ENCODE results near the gene MBTPS2.
"Not testable (repeated sequence)": the region's sequence is repeated elsewhere in the genome, so short reads cannot be mapped to it uniquely, and the experiment has no call there.

Gene MBTPS2

DNA sequence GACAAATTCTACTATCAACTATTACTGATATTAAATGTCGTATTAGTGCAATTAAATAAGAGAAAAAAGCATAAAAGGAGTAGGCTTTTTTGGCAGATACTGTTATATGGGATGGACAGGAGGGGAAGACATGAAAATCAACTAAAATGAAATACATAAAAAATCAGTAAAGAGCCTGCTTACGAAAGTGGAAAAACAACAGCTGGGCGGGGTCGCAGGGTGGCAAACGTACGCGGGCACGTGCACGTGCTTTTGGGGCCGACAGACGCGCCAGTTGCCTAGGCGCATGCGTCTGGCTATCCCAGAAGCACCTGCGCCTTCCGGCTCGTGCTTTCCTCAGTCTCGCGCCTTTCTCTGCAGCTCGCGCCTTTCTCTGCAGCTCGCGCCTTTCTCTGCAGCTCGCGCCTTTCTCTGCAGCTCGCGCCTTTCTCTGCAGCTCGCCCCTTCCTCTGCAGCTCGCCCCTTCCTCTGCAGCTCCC is 16.6 kb downstream of the MBTPS2 start, which contains the start of gene YY2:
YY2 (plus strand) TSS at position 51 of the 479 bp plus-strand sequence. CDS start 498 bp downstream, outside the sequence.
- no peak for DNase-seq

DNA sequence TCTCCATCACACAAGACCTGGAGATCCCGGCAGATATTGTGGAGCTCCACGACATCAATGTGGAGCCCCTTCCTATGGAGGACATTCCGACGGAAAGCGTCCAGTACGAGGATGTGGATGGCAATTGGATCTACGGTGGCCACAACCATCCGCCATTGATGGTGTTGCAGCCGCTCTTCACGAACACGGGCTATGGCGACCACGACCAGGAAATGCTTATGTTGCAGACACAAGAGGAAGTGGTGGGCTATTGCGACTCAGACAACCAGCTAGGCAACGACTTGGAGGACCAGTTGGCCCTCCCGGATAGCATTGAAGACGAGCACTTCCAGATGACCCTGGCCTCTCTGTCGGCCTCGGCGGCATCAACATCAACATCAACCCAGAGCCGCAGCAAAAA is 17.1 kb downstream of the MBTPS2 start:
- no peak for DNase-seq

DNA sequence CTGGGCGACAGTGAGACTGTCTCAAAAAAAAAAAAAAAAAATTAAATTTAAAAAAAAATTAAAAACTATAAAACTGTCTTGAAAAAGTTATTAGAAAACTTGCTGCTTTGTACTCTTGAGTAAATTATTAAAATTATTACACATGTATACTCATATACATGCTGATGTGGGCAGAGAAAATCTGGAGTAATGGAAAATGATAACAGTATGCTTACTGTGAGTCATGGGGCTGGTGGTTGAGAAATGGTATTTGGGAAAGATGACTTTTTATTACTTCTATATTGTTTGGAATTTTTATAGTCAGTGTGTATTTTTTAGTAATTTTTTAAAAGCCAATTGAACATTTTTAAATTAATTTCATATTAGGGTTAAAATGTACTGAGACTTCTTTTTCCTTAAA is 23.8 kb downstream of the MBTPS2 start:
- no peak for DNase-seq

DNA sequence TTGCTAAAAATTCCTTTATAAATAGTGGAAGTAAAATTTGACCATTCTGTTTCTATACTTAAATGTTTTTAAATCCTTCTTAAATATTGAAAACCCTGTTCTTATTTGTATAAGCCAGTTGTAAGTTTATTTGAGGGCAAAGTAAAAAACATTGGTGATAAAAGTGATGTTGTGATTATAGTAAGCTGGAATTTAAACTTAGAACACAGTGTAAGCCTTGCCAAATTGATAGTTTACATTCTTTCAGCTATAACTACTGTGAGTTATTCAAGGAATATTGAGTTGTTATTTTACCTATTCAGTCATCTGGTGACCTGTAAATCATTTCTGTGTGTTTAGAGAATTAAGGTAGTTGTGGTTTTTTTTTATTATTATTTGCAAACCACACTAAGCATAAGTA is 26.0 kb downstream of the MBTPS2 start:
- no peak for DNase-seq

DNA sequence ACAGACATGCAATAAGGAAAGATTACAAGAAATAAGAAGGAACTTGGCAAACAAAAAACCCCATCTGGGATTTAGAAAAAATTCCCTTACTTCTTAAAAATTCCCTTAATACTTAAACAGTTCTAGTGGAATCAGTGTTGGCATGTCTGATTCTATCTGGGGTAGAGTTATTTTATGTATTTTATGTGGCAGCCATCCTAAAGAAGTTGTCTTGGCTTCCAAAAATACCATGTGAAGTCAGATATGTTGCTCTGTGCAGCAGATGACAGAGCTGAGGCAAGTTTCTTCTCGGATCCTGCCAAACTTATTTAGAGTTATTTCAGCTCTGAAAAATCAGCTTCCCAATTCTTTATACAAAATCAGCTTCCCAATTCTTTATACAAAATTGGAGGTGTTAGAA is 31.1 kb downstream of the MBTPS2 start:
- no peak for DNase-seq

DNA sequence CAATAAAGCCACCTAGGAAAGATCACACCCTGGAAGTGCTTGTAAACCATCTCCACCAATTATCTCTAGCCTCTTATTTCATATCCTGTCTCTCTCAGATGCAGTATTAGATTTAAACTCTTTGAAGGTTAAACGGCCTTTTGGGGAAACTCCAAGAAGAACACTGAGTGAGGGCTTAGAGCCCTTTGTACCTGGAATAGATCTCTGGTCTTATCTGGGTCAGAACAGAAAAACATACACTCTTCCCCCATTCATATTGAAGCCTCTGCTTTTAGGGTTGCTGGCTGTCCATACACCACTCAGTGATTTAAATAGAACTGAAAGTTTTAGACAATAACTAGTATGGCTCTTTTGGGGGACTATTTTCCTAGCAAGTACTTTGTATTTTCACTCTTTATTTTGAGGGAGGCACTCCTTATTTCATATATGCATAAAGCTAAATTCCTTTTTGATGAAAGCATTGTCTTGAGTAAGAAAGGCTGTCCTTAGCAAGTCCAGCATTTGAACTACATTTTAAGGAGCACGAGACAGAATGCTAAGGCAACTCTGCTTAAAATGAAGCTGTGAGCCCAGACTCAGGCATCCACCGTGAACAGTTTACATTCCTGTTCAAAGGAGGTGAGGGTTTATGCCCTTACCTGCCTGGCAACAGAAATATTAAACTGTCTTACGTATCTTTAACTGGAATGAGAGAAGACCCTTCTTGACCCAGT is 33.8 kb downstream of the MBTPS2 start:
- DNase-seq: no peak

DNA sequence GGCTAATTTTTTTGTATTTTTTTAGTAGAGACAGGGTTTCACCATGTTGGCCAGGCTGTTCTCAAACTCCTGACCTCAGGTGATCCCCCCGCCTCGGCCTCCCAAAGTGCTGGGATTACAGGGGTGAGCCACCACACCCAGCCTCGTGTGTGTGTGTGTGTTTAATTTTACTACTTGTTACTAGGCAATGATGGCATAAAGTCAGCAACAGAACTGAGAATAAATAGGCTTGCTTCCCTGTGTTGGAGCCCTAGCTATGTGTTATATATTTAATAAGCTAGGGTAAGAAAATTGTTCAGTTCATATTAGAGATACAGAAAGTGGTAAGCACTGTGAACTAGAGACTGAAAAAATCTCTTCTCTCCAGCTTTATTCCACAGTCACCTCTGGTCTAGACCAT is 34.8 kb downstream of the MBTPS2 start:
- not testable (repeated sequence) for DNase-seq

DNA sequence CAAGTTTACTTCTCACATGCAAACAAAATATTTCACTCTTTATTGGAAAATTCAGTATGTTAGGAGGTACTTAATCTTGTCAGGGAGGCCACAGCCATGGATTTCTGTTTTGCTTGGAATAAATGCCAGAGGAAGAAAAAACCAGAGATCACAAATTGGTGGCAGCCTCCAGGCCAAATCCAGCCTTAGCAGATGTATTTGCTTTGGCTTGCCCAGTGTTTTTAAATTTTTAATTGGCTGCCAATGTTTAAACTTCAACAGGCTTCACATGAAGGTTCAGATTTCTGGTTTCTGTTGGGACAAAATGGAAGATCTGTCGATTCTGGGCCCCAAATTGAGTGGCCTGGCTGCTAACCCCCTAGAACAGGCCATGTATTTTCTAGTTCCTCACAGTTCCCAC is 35.6 kb downstream of the MBTPS2 start:
- DNase-seq: no peak

DNA sequence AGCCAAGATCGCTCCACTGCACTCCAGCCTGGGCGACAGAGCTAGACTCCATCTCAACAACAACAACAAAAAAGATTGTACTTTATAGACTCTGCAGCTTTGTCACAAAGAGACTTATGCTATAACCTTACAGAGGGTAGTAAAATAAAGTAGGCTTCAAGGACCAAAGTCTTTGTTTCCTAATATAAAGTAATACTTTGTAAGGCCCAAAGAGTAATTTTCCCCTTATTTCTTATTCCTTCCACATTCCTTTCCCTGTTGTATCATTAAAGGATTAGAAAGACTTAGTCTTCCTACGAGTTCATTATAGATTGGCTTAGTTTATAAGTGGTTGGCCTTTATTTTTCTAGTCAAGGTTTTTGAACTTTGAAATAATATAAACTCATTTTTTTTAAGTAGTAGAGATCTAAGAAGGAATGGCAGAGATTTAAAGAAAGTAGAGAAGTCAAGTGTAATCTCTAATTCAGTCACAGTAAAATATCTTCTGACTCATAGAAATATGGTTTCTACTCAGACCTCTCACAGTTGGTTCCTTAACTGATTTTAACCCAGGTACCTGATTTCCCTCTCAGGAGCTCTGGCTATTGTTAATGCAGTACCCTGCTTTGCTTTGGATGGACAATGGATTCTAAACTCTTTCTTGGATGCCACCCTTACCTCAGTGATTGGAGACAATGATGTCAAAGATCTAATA is 42.6 kb downstream of the MBTPS2 start:
- no peak for DNase-seq

DNA sequence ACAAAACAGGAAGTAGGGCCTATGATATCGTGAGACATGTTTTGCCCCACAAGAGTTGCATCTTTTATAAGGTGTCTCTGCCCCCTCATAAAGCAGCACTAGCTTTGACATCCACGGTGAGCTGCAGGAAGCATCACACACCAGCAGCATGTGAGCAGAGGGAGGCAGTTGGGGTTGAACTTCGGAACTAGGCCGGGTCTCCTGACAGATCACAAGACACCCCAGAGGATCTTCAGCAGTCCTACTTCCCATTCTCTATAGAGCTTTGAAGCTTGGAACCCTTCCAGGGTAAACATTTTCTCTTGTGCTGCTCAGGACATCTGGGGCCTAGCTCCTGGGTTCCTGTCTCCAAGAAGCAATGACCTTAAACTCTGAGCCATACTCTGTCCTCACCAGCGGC is 43.8 kb downstream of the MBTPS2 start:
- DNase-seq: no peak

DNA sequence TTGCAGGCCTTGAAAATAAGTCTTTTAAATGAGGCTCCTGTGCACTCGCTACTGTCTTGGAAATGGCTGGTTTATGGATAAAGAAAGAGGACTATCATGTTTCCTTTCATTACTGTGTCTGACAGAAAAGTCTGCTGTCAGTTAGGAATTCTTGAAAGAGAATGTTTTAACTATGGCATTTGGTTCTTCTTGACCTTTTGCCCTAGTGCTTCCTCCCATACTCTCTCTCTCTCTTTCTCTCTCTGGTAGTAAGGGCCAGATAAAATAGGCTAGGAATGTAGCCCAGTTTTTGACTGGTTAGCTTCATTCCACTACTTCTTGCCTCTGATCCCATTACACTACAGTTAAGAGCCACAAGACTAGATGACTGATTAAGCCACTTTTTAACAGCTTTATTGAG is 46.2 kb downstream of the MBTPS2 start:
- no peak for DNase-seq

DNA sequence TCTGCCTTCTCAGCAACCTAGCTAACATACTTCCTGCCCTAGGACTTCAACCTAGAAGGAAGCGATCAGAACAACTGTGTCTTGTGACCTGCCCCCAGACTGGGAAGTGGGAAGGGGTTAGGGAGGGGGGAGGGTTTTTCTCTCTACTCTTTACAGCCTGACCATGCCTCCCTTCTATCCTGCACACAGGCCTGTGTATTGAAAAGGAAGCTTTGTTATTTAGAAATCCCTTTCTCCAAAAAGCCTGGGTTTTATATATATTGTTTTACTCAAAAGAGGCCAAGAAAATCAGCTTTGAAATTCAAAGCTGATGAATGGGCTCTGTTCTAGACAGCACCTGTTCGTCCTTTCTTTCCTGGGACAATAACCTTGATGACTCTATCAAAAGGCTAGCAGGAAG is 65.9 kb downstream of the MBTPS2 start:
- DNase-seq: no peak

DNA sequence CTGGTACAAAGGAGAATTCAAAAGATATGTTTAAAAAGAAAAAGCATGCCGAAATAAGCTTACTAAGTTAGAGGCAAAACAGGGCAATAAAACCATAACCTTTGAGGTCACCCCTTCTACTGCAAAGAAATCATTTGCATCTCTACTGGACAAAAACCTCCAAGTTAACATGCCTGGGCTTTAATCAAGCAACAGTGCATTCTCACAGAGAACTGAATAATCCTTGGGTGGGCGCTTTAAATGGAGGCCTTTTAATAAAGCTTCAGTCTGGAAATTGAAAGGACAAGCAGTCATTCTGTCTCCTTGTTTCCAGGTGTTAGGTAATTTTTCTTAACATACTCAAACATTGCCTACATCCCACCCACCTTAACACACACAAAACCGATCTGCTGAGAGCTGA is 66.5 kb downstream of the MBTPS2 start:
- DNase-seq: no peak

DNA sequence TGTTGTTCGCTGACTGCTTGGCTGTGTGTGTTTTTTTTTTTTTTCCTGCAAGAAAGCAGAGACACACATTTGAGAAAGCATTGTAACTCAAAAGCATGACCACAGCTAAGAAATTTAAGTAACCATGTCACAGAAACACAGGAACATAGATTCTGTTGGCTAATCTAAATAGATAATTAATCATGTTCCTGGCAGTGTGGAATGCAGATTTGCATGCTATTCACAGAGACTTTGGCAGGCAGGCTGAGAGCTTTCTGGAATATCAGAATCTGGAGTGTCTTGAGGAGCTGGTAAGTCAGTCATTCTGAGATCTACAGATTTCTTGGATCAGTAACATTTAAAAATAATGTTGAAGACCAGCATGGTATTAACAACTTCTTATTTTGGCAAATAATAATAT is 67.8 kb downstream of the MBTPS2 start:
- no peak for DNase-seq

DNA sequence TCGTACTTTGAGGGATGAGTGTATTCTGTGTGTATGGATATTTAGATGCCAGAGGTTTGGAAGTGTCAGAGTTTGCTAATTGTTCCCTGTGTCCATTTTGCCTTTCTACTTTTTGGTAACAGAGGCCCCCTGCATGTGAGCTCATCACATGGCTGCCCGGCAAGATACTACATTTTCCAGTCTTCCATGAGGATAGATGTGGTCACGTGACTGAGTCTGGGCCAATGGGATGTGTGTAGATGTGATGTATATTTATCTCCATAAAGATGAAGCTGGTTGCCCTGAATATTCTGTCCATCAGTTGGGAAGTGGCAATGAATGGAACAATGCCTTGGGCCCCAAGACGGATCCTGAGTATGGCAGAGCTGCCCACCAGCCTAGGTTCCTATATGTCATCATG is 72.1 kb downstream of the MBTPS2 start:
- DNase-seq: no peak

DNA sequence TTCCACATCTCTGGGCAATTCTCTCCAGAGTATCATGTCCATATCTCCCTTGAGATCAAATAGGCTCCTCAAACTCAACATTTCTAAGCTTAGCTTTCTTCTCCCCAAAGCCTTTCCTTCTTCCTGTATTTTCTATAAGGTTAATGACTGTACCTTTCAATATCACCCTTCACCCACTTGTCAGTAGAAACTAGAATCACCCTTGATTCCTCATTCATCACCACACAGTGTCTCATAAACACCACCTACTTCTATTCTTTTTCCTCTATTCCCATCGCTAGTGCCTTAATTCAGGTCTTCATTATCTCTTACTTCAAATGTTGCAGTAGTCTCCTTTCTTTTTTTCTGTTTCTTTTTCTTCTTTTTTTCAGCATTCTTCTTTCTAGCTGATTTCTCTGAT is 72.8 kb downstream of the MBTPS2 start:
- no peak for DNase-seq

DNA sequence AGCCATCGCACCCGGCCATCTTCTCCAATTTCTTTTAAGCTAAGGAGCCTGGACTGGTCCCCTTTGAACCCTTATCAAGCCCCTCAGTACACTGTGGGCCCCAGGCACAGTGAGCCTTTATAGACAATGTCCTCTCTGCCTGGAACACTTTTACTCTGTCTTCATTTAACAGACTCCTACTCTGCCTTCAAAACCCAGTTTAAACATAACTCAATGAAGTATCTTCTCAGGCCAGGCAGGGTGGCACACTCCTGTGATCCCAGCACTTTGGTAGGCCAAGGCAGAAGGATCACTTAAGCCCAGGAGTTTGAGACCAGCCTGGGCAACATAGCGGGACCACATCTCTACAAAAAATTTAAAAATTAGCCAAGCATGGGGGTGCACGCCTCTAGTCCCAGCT is 73.6 kb downstream of the MBTPS2 start:
- DNase-seq: no peak

DNA sequence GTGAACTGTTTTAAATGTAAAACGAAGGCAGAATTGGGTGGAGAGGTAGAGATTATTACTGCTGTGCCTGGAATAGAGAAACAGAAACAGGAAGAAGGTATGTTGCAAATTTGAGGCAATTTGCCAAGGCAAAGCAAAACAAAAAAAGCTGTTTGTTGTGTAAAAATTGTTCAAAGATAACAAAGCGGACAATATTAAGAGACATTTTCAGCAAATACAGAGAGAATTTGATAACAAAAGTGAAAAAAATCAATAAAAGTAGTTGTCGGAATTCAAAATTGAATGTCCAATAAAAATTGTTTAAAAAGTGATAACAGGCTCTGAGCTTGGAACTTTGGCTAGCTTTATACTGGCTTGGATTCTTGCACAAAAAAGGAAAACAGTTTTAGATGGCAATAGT is 86.7 kb downstream of the MBTPS2 start:
- no peak for DNase-seq

DNA sequence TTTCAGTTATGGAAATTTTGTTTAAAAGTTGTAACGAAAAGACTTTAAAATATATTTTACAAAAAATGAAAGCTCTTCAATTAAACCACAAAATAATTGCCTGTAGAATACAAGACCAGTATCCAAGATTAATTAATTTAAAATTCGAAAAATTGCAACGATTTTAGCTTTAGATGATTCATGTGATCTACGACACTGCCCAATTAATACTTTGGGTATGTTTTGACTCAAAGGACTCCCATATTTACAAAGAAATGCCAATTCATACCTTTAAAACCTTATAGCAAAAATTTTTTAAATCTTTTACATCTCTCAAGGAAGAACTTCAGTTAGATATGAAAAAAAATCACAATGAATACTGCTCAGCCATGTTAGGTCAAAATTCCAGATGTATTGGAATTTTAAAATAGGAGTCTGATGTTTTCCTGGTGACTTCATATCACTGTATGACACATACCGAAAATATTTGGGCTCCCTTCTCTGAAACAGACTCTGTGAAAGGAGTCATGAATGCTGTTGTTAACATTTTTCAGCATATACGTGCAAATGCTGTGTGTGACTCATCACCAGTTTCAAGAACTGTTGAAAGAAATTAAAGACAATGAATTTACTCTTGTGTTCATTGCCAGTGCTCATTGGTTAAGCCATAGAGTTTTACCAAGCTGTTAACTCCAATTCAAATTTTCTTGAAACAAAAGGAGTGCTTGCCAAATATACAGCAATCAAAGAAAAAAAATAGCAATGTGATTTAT is 87.3 kb downstream of the MBTPS2 start:
- DNase-seq: no peak

DNA sequence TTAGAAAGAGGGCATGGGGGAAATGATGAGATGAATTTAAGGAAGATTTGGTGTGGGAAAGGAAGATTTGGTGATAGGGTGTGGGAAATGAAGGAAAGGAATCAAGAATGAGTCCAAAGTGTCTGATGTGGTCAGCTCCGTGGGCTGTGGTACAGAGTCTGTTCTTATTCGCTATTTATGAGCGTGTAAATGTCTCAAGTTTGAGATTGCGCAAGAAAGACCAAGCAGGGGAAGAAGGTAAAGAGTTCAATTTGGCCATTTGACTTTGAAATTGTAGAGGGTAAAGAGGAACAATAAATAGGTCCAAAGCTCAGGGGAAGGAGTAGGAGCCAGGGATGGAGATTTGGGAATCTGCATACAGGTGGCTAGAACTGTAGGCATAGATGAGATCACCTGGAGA is 89.8 kb downstream of the MBTPS2 start:
- no peak for DNase-seq

DNA sequence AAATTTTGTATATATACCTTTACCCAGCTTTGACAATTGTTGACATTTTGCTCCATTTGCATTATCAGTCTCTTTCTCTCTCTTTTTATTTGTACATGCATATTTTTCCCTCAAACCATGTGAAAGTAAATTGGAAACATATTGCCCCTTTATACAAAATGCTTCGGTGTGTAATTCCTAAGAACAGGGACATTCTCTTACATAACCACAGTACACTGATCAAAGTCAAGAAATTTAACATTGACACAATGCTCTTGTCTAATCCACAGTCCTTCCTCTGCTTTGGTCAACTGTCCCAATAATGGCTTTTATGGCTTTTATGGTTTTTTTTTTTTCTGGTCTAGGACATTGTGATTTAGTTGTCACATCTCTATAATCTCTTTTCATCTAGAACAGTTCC is 91.6 kb downstream of the MBTPS2 start:
- no peak for DNase-seq

DNA sequence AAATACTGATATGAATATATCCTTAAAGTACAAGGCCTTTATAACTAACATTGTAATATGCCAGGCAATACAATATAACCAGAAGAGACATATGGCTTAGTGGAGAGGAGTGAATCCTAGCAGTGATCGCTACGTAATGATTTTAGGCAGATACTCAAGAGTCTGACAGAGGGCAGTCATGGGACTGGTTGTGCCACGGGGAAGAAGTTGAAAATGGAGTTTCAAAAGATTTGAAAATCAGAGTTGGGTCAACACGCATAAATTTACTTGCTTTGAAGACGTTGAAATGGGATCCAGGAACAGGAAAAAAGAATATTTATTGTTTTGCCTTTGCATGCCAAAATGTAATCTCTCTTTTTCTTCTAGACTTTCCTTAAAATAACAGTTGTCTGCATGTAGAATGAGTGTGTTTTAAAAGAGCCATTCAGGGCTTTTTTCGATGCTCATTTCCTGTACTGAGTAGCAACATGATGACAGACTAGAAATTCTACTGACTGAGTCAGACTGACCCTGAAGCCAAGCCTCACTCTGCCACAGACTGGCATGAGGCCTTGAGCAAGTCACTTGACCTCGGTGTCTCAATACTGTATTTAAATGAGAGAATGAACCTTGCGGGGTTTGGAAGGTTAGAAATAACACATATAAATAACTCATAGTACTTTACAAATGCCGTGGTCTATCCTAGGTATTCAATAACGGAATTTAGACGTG is 93.0 kb downstream of the MBTPS2 start:
- no peak for DNase-seq

DNA sequence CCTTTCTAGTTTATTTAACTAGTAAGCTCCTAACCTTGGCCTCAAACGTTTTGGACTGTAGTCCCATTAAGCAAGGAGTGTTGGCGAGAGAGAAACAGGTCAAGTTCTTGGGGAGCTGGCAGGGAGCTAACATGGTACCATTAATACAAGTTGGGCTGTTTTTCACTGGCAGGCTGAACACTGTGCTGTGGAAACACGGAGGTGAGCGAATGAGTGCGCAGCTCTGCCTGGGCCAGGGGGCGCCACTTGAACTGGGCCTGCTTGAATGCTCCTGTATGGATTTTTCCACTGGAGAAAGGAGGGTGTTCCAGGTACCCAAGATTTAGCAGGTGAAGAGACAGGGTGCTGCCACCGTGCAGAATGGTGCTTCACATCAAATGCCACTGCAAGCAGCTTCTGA is 93.7 kb downstream of the MBTPS2 start:
- DNase-seq: no peak
